Mesendoderm (in vitro differentiated cells): Measurements from ENCODE around the gene GALNT17.
A peak's percentile ranks its signal among the peaks of the same experiment; 100 is the strongest.

Experiments used
- DNase-seq: peaks from one replicate; pipeline ENCODE4 v3.0.0; 2013
- H2AK5ac ChIP-seq: 2 replicates; pipeline ENCODE4 v1.6.1; 2013; ENCODE audit warnings: low read length, inconsistent platforms
- H2BK120ac ChIP-seq: 2 replicates; pipeline ENCODE4 v1.6.1; 2013; ENCODE audit warnings: low read depth, mild to moderate bottlenecking, low read length, moderate library complexity, mixed read lengths
- H2BK15ac ChIP-seq: replicated peaks from 2 replicates; pipeline ENCODE4 v1.6.1; 2013; ENCODE audit warnings: low read depth, mild to moderate bottlenecking, moderate library complexity
- H2BK5ac ChIP-seq: 2 replicates; pipeline ENCODE4 v1.6.1; 2013; ENCODE audit warnings: low read length, inconsistent platforms
- H3K18ac ChIP-seq: 2 replicates; pipeline ENCODE4 v1.6.1; 2013; ENCODE audit warnings: mild to moderate bottlenecking, low read length, mixed read lengths
- H3K23ac ChIP-seq: one replicate; pipeline ENCODE4 v1.6.1; 2013; ENCODE audit warnings: low read length
- H3K27ac ChIP-seq: 2 replicates; pipeline ENCODE4 v1.5.1; 2013; ENCODE audit warnings: low read depth, mild to moderate bottlenecking, inconsistent platforms, low read length, moderate library complexity
- H3K27me3 ChIP-seq: 2 replicates; pipeline ENCODE4 v1.6.1; 2013; ENCODE audit warnings: low read length, control low read depth, mild to moderate bottlenecking, inconsistent platforms; ENCODE audit not compliant: insufficient read depth, poor library complexity
- H3K36me3 ChIP-seq: 2 replicates; pipeline ENCODE4 v1.6.1; 2013; ENCODE audit warnings: low read length, inconsistent platforms; ENCODE audit not compliant: control insufficient read depth, insufficient read depth
- H3K4ac ChIP-seq: one replicate; pipeline ENCODE4 v1.6.1; 2013; ENCODE audit warnings: low read depth, mild to moderate bottlenecking, low read length, moderate library complexity
- H3K4me1 ChIP-seq: 2 replicates; pipeline ENCODE4 v1.6.1; 2013; ENCODE audit warnings: low read depth, low read length, inconsistent platforms; ENCODE audit not compliant: control insufficient read depth
- H3K4me2 ChIP-seq: 2 replicates; pipeline ENCODE4 v1.6.1; 2013; ENCODE audit warnings: low read length
- H3K4me3 ChIP-seq: 2 replicates; pipeline ENCODE4 v1.5.1; 2013; ENCODE audit warnings: mild to moderate bottlenecking, low read length
- H3K56ac ChIP-seq: one replicate; pipeline ENCODE4 v1.6.1; 2013; ENCODE audit warnings: low read length
- H3K79me1 ChIP-seq: 2 replicates; pipeline ENCODE4 v1.6.1; 2013; ENCODE audit warnings: low read length, inconsistent platforms
- H3K79me2 ChIP-seq: 2 replicates; pipeline ENCODE4 v1.6.1; 2013; ENCODE audit warnings: mild to moderate bottlenecking, low read length; ENCODE audit not compliant: control insufficient read depth, insufficient read depth
- H3K9ac ChIP-seq: 2 replicates; pipeline ENCODE4 v1.6.1; 2013; ENCODE audit warnings: low read length, inconsistent platforms
- H4K5ac ChIP-seq: one replicate; pipeline ENCODE4 v1.6.1; 2013; ENCODE audit warnings: low read length
- H4K8ac ChIP-seq: one replicate; pipeline ENCODE4 v1.6.1; 2013; ENCODE audit warnings: low read depth, mild to moderate bottlenecking, control low read depth, low read length, moderate library complexity
- WGBS: extraction: QIAGEN DNeasy Blood & Tissue Kit; methylation state at CpG from one replicate; pipeline ENCODE4 v1.1.7; 2013; ENCODE audit warnings: low lambda C conversion rate, missing lambda C conversion rate; ENCODE audit not compliant: insufficient coverage; ENCODE audit errors: extremely low coverage; 5-methylcytosine and 5-hydroxymethylcytosine counted together

GALNT17 gene

GRCh38 chr7:71598553-71598952, 466.6 kb downstream of the GALNT17 start:
- H2BK5ac ChIP-seq = no peak overlapping the region
- no peak overlapping the region for H4K8ac ChIP-seq
- no peak overlapping the region for H4K5ac ChIP-seq
- no peak overlapping the region for H2AK5ac ChIP-seq
- H3K56ac ChIP-seq = no peak overlapping the region
- H3K79me2 ChIP-seq = no peaks in the 10 kb centered on the region
- no peak overlapping the region for H3K23ac ChIP-seq
- no peaks in the 10 kb centered on the region for H3K79me1 ChIP-seq
- no peak overlapping the region for H3K4me2 ChIP-seq
- no peaks in the 10 kb centered on the region for H3K36me3 ChIP-seq
- 100% methylated on average over 2 of the region's 6 CpGs for WGBS
- no peak overlapping the region for H3K9ac ChIP-seq
- no peak overlapping the region for H3K4me3 ChIP-seq
- no peak overlapping the region for H2BK120ac ChIP-seq
- H3K27ac ChIP-seq = no peak overlapping the region
- H3K27me3 ChIP-seq = no peaks in the 10 kb centered on the region
- no peak overlapping the region for H3K4ac ChIP-seq
- H3K18ac ChIP-seq = no peak overlapping the region
- DNase-seq = no peak
- no peaks in the 10 kb centered on the region for H3K4me1 ChIP-seq
- no peak overlapping the region for H2BK15ac ChIP-seq

- H3K23ac ChIP-seq = no peak overlapping the region
- H2AK5ac ChIP-seq = no peak overlapping the region
- H3K56ac ChIP-seq = no peak overlapping the region
- no peak overlapping the region for H4K5ac ChIP-seq
- H3K9ac ChIP-seq = no peak overlapping the region
- no peak overlapping the region for H2BK5ac ChIP-seq
- H3K27ac ChIP-seq = no peak overlapping the region
- H3K18ac ChIP-seq = no peak overlapping the region
- no CpG with 5 or more reads among the region's 6 CpGs for WGBS
- H2BK15ac ChIP-seq = no peak overlapping the region
- no peaks in the 10 kb centered on the region for H3K4me1 ChIP-seq
- H3K27me3 ChIP-seq = no peaks in the 10 kb centered on the region
- H3K4me3 ChIP-seq = no peak overlapping the region
- DNase-seq = no peak
- H3K4ac ChIP-seq = no peak overlapping the region
- no peak overlapping the region for H2BK120ac ChIP-seq
- H3K4me2 ChIP-seq = no peak overlapping the region
- H3K79me2 ChIP-seq = no peaks in the 10 kb centered on the region
- no peaks in the 10 kb centered on the region for H3K79me1 ChIP-seq
- H3K36me3 ChIP-seq = no peaks in the 10 kb centered on the region
- H4K8ac ChIP-seq = no peak overlapping the region
These were observed 469.9 kb downstream of the GALNT17 start for GRCh38 chr7:71601851-71602250.

- Histone ChIP-seq H4K5ac (no peak overlapping the region), H2BK120ac (no peak overlapping the region), H2BK5ac (no peak overlapping the region), H3K27me3 (no peaks in the 10 kb centered on the region), H3K79me1 (no peaks in the 10 kb centered on the region), H3K18ac (no peak overlapping the region), H3K4me3 (no peak overlapping the region), H3K4ac (no peak overlapping the region), H3K4me1 (no peaks in the 10 kb centered on the region), H2AK5ac (no peak overlapping the region), H3K27ac (no peak overlapping the region), H3K4me2 (no peak overlapping the region), H3K9ac (no peak overlapping the region), H4K8ac (no peak overlapping the region), H3K56ac (no peak overlapping the region), H3K79me2 (no peaks in the 10 kb centered on the region), H2BK15ac (no peak overlapping the region), H3K36me3 (no peaks in the 10 kb centered on the region), H3K23ac (peak overlapping the region; percentile 25)
- no CpG with 5 or more reads among the region's 9 CpGs for WGBS
- DNase-seq = no peak
These were observed 473.0 kb downstream of the GALNT17 start for GRCh38 chr7:71604818-71605414.

GRCh38 chr7:71611986-71612385, 480.0 kb downstream of the GALNT17 start:
- Histone ChIP-seq H3K27ac (no peak overlapping the region), H3K23ac (no peak overlapping the region), H4K5ac (no peak overlapping the region)

GRCh38 chr7:71612911-71613310, 481.0 kb downstream of the GALNT17 start:
- Histone ChIP-seq H3K27ac (no peak overlapping the region), H3K4me3 (no peak overlapping the region), H2BK120ac (peak overlapping the region; percentile 36), H2BK5ac (peak overlapping the region; percentile 23), H3K56ac (peak overlapping the region; percentile 38), H3K23ac (peak overlapping the region; percentile 33), H3K4me2 (no peak overlapping the region), H3K18ac (no peak overlapping the region), H3K27me3 (no peaks in the 10 kb centered on the region), H3K79me2 (no peaks in the 10 kb centered on the region), H4K5ac (no peak overlapping the region), H4K8ac (no peak overlapping the region), H2BK15ac (peak overlapping the region; percentile 12), H3K36me3 (no peaks in the 10 kb centered on the region), H3K4me1 (peaks cover 9% of the 10 kb centered on the region), H3K4ac (no peak overlapping the region), H3K9ac (peak overlapping the region; percentile 5), H3K79me1 (no peaks in the 10 kb centered on the region), H2AK5ac (no peak overlapping the region)
- WGBS = no CpG with 5 or more reads among the region's 6 CpGs
- DNase-seq = peak; percentile 42

More at GRCh38 chr7:71611986-71612385, 480.0 kb downstream of the GALNT17 start:
- H2BK15ac ChIP-seq = no peak overlapping the region
- no peaks in the 10 kb centered on the region for H3K79me2 ChIP-seq
- no peak overlapping the region for H3K56ac ChIP-seq
- no peak for DNase-seq
- H3K79me1 ChIP-seq = no peaks in the 10 kb centered on the region
- no peak overlapping the region for H2BK120ac ChIP-seq
- H3K27me3 ChIP-seq = no peaks in the 10 kb centered on the region
- H3K18ac ChIP-seq = no peak overlapping the region
- H2AK5ac ChIP-seq = no peak overlapping the region
- no peak overlapping the region for H3K9ac ChIP-seq
- H2BK5ac ChIP-seq = no peak overlapping the region
- H3K4me2 ChIP-seq = no peak overlapping the region
- no peak overlapping the region for H3K4me3 ChIP-seq
- H3K36me3 ChIP-seq = no peaks in the 10 kb centered on the region
- H3K4ac ChIP-seq = no peak overlapping the region
- WGBS = no CpG with 5 or more reads among the region's 2 CpGs
- peaks cover 9% of the 10 kb centered on the region for H3K4me1 ChIP-seq
- no peak overlapping the region for H4K8ac ChIP-seq

- Histone ChIP-seq H3K4ac (no peak overlapping the region), H3K9ac (peak overlapping the region; percentile 5), H3K56ac (peak overlapping the region; percentile 38), H3K4me3 (no peak overlapping the region), H3K27ac (no peak overlapping the region), H3K23ac (no peak overlapping the region), H4K8ac (no peak overlapping the region), H2BK120ac (no peak overlapping the region), H2BK5ac (no peak overlapping the region), H2AK5ac (no peak overlapping the region), H3K18ac (no peak overlapping the region), H3K4me1 (peaks cover 9% of the 10 kb centered on the region), H3K4me2 (no peak overlapping the region), H3K36me3 (no peaks in the 10 kb centered on the region), H3K79me2 (no peaks in the 10 kb centered on the region), H3K27me3 (no peaks in the 10 kb centered on the region), H4K5ac (peak overlapping the region; percentile 33), H2BK15ac (no peak overlapping the region), H3K79me1 (no peaks in the 10 kb centered on the region)
- WGBS = no CpG with 5 or more reads among the region's 3 CpGs
- DNase-seq = peak; percentile 64
These were observed 481.4 kb downstream of the GALNT17 start for GRCh38 chr7:71613313-71613712.
